ENCODE results near the gene C1QTNF3. TPM values are rescaled to one million over a fixed set of nuclear protein-coding genes. Genes with fewer than 3 reads are reported as not detected.

C1QTNF3 gene
- total and polyA plus RNA-seq, 12 donors, result 0.51 to 6.3 (median 1.3) TPM

DNA sequence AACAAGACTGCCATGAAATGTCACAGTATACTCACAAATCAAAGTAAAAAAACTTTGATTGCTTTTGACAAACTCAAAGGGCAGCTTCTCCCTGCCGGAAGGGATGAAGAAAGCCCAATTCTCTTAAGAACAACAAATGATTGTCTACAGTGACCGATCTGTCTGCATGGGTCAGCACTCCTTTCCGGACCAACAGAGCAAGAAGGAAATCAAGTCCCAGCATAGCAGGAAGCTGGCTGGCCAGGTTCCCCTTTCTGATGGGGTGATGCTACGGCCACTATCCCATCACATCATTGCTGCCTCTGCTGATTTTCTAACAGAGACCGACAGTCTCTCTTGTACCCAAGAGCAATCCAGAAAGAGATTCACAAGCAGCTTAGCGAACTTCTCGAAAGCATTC lies 692 bp downstream of the C1QTNF3 start:
- DNase-seq (peak in 1 of 2 donors; percentile 16), ATAC-seq (peak in 7 of 8 donors; percentile 38 to 77 (median 61))
- no peaks in the 10 kb centered on the region for H3K9me3 ChIP-seq
- no peaks in the 10 kb centered on the region for H3K27me3 ChIP-seq
- peak overlapping the region in 3 of 10 donors; percentile 5 to 62 (median 16) for H3K27ac ChIP-seq
- H3K4me3 ChIP-seq, result no peak overlapping the region
- no peaks in the 10 kb centered on the region for H3K36me3 ChIP-seq
- WGBS, 2 donors, result 67 to 68% methylated on average over 7 of the region's 7 CpGs
- H3K4me1 ChIP-seq, result peaks cover 10 to 57% (median 35%) of the 10 kb centered on the region in 9 donors
- TF ChIP-seq, protein P1, sequence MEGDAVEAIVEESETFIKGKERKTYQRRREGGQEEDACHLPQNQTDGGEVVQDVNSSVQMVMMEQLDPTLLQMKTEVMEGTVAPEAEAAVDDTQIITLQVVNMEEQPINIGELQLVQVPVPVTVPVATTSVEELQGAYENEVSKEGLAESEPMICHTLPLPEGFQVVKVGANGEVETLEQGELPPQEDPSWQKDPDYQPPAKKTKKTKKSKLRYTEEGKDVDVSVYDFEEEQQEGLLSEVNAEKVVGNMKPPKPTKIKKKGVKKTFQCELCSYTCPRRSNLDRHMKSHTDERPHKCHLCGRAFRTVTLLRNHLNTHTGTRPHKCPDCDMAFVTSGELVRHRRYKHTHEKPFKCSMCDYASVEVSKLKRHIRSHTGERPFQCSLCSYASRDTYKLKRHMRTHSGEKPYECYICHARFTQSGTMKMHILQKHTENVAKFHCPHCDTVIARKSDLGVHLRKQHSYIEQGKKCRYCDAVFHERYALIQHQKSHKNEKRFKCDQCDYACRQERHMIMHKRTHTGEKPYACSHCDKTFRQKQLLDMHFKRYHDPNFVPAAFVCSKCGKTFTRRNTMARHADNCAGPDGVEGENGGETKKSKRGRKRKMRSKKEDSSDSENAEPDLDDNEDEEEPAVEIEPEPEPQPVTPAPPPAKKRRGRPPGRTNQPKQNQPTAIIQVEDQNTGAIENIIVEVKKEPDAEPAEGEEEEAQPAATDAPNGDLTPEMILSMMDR (IDR thresholded peaks at IDR 0.05), result no peak
- intact Hi-C loops (cut with DNase I), result no loop called here

DNA sequence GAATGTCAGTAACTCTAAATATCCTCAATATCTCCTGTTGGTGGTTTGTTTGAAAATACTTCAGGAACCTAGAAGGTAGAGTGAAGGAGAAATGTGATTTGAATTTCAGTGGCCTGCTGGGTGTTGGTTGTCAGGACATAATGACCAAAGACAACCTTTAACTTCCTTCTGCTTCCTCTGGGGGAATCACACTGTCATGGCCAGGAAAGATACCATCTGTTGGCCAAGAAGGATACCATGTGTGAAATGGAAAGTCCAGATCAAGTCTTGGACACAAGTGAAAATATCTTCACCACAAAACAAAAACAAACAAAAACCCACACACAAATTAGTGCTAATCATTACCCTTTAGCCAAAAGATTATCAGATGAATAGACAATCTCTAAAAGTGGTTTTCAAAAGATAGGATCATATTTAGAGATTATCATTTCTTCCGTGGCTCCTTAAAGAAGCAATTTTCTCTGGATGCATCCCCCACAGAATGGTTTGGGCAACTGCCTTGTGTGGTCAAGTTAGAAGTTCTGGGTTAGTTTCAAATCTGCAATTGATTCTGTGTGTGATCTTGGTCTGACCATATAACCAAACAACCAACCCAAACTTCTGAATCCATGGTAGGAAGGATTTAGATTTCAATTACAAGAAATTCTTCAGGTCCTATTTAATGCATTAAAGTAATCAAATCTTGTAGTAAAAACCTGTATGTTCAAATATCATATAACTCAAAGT lies 1.6 kb downstream of the C1QTNF3 start:
- WGBS, 2 donors, result 86% methylated on average over 1 of the region's 1 CpG
- no peaks in the 10 kb centered on the region for H3K9me3 ChIP-seq
- TF ChIP-seq, protein P1 (IDR thresholded peaks at IDR 0.05), result no peak
- peak overlapping the region in 1 of 10 donors; percentile 31 for H3K27ac ChIP-seq
- H3K36me3 ChIP-seq, result no peaks in the 10 kb centered on the region
- intact Hi-C loops (cut with DNase I), result no loop called here
- H3K27me3 ChIP-seq, result no peaks in the 10 kb centered on the region
- DNase-seq (no peak), ATAC-seq (no peak)
- peaks cover 10 to 54% (median 35%) of the 10 kb centered on the region in 9 donors for H3K4me1 ChIP-seq
- H3K4me3 ChIP-seq, result no peak overlapping the region

DNA sequence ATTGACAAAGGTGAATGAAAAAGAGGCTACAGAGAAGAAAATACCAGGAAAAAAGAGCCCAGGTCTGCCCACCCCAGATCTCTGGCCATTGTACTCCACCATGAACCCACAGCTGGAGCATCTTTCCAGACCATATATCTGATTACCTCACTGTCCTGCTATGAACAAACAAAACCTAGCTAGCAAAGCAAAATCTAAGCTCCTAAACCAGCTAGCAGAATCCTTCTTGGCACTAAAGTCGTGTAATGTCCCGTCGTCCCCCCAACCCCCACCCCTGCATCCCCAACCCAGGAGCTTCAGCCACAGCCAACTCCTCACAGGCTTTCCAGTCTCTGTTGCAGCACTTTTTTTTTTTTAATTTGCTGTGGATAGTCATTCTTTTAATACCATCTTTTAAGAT lies 2.5 kb downstream of the C1QTNF3 start:
- ATAC-seq, result no peak
- peaks cover 10 to 52% (median 34%) of the 10 kb centered on the region in 9 donors for H3K4me1 ChIP-seq
- H3K36me3 ChIP-seq, result peaks cover 0 to under 1% (median 0%) of the 10 kb centered on the region in 9 donors
- TF ChIP-seq, protein P1 (IDR thresholded peaks at IDR 0.05), result no peak
- DNase-seq, result no peak
- H3K27me3 ChIP-seq, result no peaks in the 10 kb centered on the region
- H3K4me3 ChIP-seq, result no peak overlapping the region
- intact Hi-C loops (cut with DNase I), result no loop called here
- H3K27ac ChIP-seq, result no peak overlapping the region
- H3K9me3 ChIP-seq, result no peaks in the 10 kb centered on the region
- 80 to 93% methylated on average over 3 of the region's 3 CpGs for WGBS, 2 donors

DNA sequence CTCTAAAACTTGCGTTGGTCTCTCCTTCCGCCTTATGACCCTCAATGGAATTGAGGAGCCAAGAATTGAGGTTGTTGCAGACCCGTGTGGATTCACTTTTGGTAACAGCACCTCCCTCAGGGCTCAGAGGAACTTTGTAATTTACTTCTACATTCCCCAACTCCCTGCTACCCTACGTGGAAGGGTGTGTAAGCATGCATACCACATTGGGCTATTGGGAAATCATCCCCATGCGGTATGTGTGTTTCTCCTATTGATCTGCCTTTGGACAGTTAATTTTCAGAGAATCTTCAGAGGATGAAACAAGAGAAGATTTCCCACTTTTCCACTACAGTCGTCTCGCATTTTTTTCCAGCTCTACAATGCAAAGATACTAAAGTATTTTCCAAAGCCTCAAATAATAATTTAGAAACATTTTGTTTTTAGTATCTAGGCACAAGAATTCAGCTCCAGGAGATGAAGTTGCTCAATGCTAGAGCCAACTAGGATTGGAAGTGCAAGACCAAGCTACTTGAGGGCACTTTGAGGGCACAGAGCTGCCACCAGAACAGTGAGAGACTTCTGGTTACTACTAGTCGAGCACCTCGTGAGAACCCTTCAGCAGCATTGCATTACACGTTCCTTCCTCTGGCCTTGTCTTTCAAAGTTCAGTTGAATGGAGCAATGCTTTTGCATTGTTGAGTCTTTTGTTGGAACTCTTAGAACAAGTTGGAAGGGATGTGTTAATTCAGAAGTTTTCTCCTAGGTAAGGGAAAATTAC lies 3.4 kb downstream of the C1QTNF3 start:
- intact Hi-C loops (cut with DNase I), result no loop called here
- no peak overlapping the region for H3K27ac ChIP-seq

More for the DNA sequence above, 3.4 kb downstream of the C1QTNF3 start:
- no peak for ATAC-seq
- Histone ChIP-seq H3K36me3 (peaks cover 0 to 9% (median 0%) of the 10 kb centered on the region in 9 donors), H3K9me3 (no peaks in the 10 kb centered on the region), H3K27me3 (no peaks in the 10 kb centered on the region), H3K4me3 (no peak overlapping the region), H3K4me1 (peaks cover 10 to 43% (median 34%) of the 10 kb centered on the region in 9 donors)
- 97 to 98% methylated on average over 10 of the region's 10 CpGs for WGBS, 2 donors
- TF ChIP-seq, protein P1 (IDR thresholded peaks at IDR 0.05), result no peak
- no peak for DNase-seq

All from heart right ventricle (tissue), 16 donors.